ENCODE measurements around the gene FHL5. TPM values are rescaled to one million over a fixed set of nuclear protein-coding genes. Genes with fewer than 3 reads are reported as not detected.
"Not testable (repeated sequence)": the region's sequence is repeated elsewhere in the genome, so short reads cannot be mapped to it uniquely, and the experiment has no call there.

FHL5 gene
- total RNA-seq, 1 donor from 2014 or later = not detected

GRCh38 chr6:96545882-96546281 lies 17.0 kb upstream of the FHL5 start:
- Mint-ChIP-seq H3K9me3 (no peaks in the 10 kb centered on the region), H3K27me3 (ENCODE audit: insufficient read depth, low read depth) (no peaks in the 10 kb centered on the region), H3K36me3 (peaks cover 24% of the 10 kb centered on the region), H3K4me1 (no peaks in the 10 kb centered on the region), H3K27ac (no peak overlapping the region), H3K4me3 (no peak overlapping the region)
- no peak for DNase-seq (ENCODE audit: low spot score)
- no peak overlapping the region for H2AFZ ChIP-seq (replicated peaks)
- no peak for TF ChIP-seq EZH2 (IDR thresholded peaks at IDR 0.05)
- TF ChIP-seq EZH2phosphoT487 (IDR thresholded peaks at IDR 0.05) = no peak
- TF ChIP-seq CTCF (IDR thresholded peaks at IDR 0.05) = no peak
- no peaks in the 10 kb centered on the region for H3K27me3 ChIP-seq
- H3K79me2 ChIP-seq (ENCODE audit: low read depth) = no peaks in the 10 kb centered on the region
- H3K27ac ChIP-seq = no peak overlapping the region
- H4K20me1 ChIP-seq (ENCODE audit: low read depth) = no peaks in the 10 kb centered on the region
- no peak overlapping the region for H3K4me2 ChIP-seq
- H3F3A ChIP-seq (ENCODE audit: low read depth) = no peaks in the 10 kb centered on the region
- no peak overlapping the region for H3K4me3 ChIP-seq
- H3K9ac ChIP-seq = no peak overlapping the region
- no peaks in the 10 kb centered on the region for H3K4me1 ChIP-seq
- no peaks in the 10 kb centered on the region for H3K9me3 ChIP-seq (ENCODE audit: low read depth)
- peaks cover 17% of the 10 kb centered on the region for H3K36me3 ChIP-seq

- Mint-ChIP-seq H3K4me3 (no peak overlapping the region), H3K27ac (no peak overlapping the region), H3K4me1 (no peaks in the 10 kb centered on the region), H3K9me3 (no peaks in the 10 kb centered on the region), H3K36me3 (peaks cover 31% of the 10 kb centered on the region), H3K27me3 (ENCODE audit: insufficient read depth, low read depth) (no peaks in the 10 kb centered on the region)
- no peaks in the 10 kb centered on the region for H3K27me3 ChIP-seq
- DNase-seq (ENCODE audit: low spot score) = no peak
- no peak overlapping the region for H2AFZ ChIP-seq (replicated peaks)
- no peak overlapping the region for H3K4me2 ChIP-seq
- peaks cover 14% of the 10 kb centered on the region for H3K36me3 ChIP-seq
- no peaks in the 10 kb centered on the region for H3K79me2 ChIP-seq (ENCODE audit: low read depth)
- no peaks in the 10 kb centered on the region for H3F3A ChIP-seq (ENCODE audit: low read depth)
- no peak overlapping the region for H3K27ac ChIP-seq
- H3K4me1 ChIP-seq = no peaks in the 10 kb centered on the region
- H3K9me3 ChIP-seq (ENCODE audit: low read depth) = no peaks in the 10 kb centered on the region
- no peak overlapping the region for H3K4me3 ChIP-seq
- H4K20me1 ChIP-seq (ENCODE audit: low read depth) = no peaks in the 10 kb centered on the region
- TF ChIP-seq CTCF (IDR thresholded peaks at IDR 0.05) (no peak), EZH2phosphoT487 (IDR thresholded peaks at IDR 0.05) (no peak), EZH2 (IDR thresholded peaks at IDR 0.05) (no peak)
- no peak overlapping the region for H3K9ac ChIP-seq
Measured at GRCh38 chr6:96547654-96548053, 15.3 kb upstream of the FHL5 start.

GRCh38 chr6:96554558-96554957 lies 8.4 kb upstream of the FHL5 start:
- H3K27me3 Mint-ChIP-seq (ENCODE audit: insufficient read depth, low read depth) = peaks cover 2% of the 10 kb centered on the region
- Histone ChIP-seq H3K27me3 (no peaks in the 10 kb centered on the region), H3K9me3 (ENCODE audit: low read depth) (no peaks in the 10 kb centered on the region), H3F3A (ENCODE audit: low read depth) (no peaks in the 10 kb centered on the region), H2AFZ (replicated peaks) (no peak overlapping the region), H3K27ac (no peak overlapping the region), H3K9ac (no peak overlapping the region), H3K36me3 (peaks cover 25% of the 10 kb centered on the region), H3K4me1 (no peaks in the 10 kb centered on the region), H3K4me2 (no peak overlapping the region), H3K4me3 (no peak overlapping the region), H4K20me1 (ENCODE audit: low read depth) (no peaks in the 10 kb centered on the region), H3K79me2 (ENCODE audit: low read depth) (no peaks in the 10 kb centered on the region)
- TF ChIP-seq CTCF (IDR thresholded peaks at IDR 0.05) = no peak
- TF ChIP-seq EZH2 (IDR thresholded peaks at IDR 0.05) = no peak
- no peak for TF ChIP-seq EZH2phosphoT487 (IDR thresholded peaks at IDR 0.05)
- H3K4me1 Mint-ChIP-seq = no peaks in the 10 kb centered on the region
- H3K4me3 Mint-ChIP-seq = no peak overlapping the region
- no peaks in the 10 kb centered on the region for H3K9me3 Mint-ChIP-seq
- no peak for DNase-seq (ENCODE audit: low spot score)
- peaks cover 21% of the 10 kb centered on the region for H3K36me3 Mint-ChIP-seq
- no peak overlapping the region for H3K27ac Mint-ChIP-seq

GRCh38 chr6:96559740-96560139 lies 3.2 kb upstream of the FHL5 start:
- H3K9ac ChIP-seq; H3K4me1 Mint-ChIP-seq; H4K20me1 ChIP-seq (ENCODE audit: low read depth); H3K4me3 ChIP-seq; H3F3A ChIP-seq (ENCODE audit: low read depth); H3K9me3 Mint-ChIP-seq; DNase-seq (ENCODE audit: low spot score); H3K79me2 ChIP-seq (ENCODE audit: low read depth); H3K9me3 ChIP-seq (ENCODE audit: low read depth); H3K4me2 ChIP-seq; H2AFZ ChIP-seq (replicated peaks); H3K4me3 Mint-ChIP-seq; H3K36me3 ChIP-seq; H3K27ac ChIP-seq; H3K27ac Mint-ChIP-seq; H3K27me3 ChIP-seq; H3K27me3 Mint-ChIP-seq (ENCODE audit: insufficient read depth, low read depth); H3K4me1 ChIP-seq: not testable (repeated sequence)
- H3K36me3 Mint-ChIP-seq = peaks cover 13% of the 10 kb centered on the region
